Activated CD8-positive, alpha-beta T cell treated with anti-CD3 and anti-CD28 coated beads for 36 hours (primary cell): ENCODE measurements around the gene LPP. TPM values are rescaled to one million over a fixed set of nuclear protein-coding genes. Genes with fewer than 3 reads are reported as not detected.

Source experiments
- ATAC-seq: fragments of 200-7000 bp; cut with Tn5 transposase; one replicate; pipeline ENCODE4 v1.10.0; 2021; ENCODE audit warnings: mild to moderate bottlenecking, moderate library complexity
- CTCF ChIA-PET: fragments of 350-600 bp; sonication (Branson Sonifier 250); formaldehyde crosslinking; loops from one replicate; lab custom pipeline; 2021; ENCODE audit warnings: antibody characterized with exemption; lab: Charles Lee
- POLR2A ChIA-PET: fragments of 350-600 bp; sonication (Branson Sonifier 250); formaldehyde crosslinking; loops from one replicate; lab custom pipeline; 2021; ENCODE audit warnings: antibody characterized with exemption; lab: Charles Lee
- DNase-seq: peaks from one replicate; pipeline ENCODE4 v3.0.0-alpha.2; 2020
- H3K27ac Mint-ChIP-seq: one replicate; pipeline ENCODE4 v1.8.0; 2021; ENCODE audit warnings: mild to moderate bottlenecking, mixed read lengths
- H3K27me3 Mint-ChIP-seq: one replicate; pipeline ENCODE4 v1.8.0; 2021; ENCODE audit warnings: mixed read lengths
- H3K36me3 Mint-ChIP-seq: one replicate; pipeline ENCODE4 v1.8.0; 2021; ENCODE audit warnings: low read depth, mixed read lengths
- H3K4me1 Mint-ChIP-seq: one replicate; pipeline ENCODE4 v1.8.0; 2021; ENCODE audit warnings: low read depth, mixed read lengths
- H3K4me3 Mint-ChIP-seq: one replicate; pipeline ENCODE4 v1.8.0; 2021; ENCODE audit warnings: mild to moderate bottlenecking, moderate library complexity, mixed read lengths
- H3K9me3 Mint-ChIP-seq: one replicate; pipeline ENCODE4 v1.8.0; 2021; ENCODE audit warnings: mixed read lengths
- CTCF ChIP-seq: fragments of 200-600 bp; IDR thresholded peaks from one replicate; pipeline ENCODE4 v1.8.0; 2022; ENCODE audit warnings: antibody characterized with exemption, mild to moderate bottlenecking
- intact Hi-C: fragments of 100-400 bp; cut with micrococcal nuclease; formaldehyde crosslinking; loops from one replicate; pipeline ENCODE4 v1.10.0; 2022
- total RNA-seq, 2 experiments: library from RNA; stranded (reverse); gene quantifications; one replicate each; pipeline ENCODE4 v1.2.3, GENCODE V29; 2021

Gene LPP
- total RNA-seq, 2 experiments from 2014 or later: 16.4 to 22.6 TPM

- no peak overlapping the region for H3K4me3 Mint-ChIP-seq
- intact Hi-C loops: no loop called here
- ChIA-PET POLR2A (no interaction called here), CTCF (interaction anchor here (0.5 kb wide), 1 partner anchor 27 kb away, joined by 3 read pairs; no protein-coding TSS in a partner anchor)
- H3K27ac Mint-ChIP-seq: no peak overlapping the region
- no peaks in the 10 kb centered on the region for H3K36me3 Mint-ChIP-seq
- H3K4me1 Mint-ChIP-seq: peaks cover 15% of the 10 kb centered on the region
- peaks cover 3% of the 10 kb centered on the region for H3K9me3 Mint-ChIP-seq
- H3K27me3 Mint-ChIP-seq: no peaks in the 10 kb centered on the region
- TF ChIP-seq CTCF: no peak
- ATAC-seq (no peak), DNase-seq (no peak)
Observed at GRCh38 chr3:188670446-188670845, 516.5 kb downstream of the LPP start.

- ATAC-seq (no peak), DNase-seq (no peak)
- Mint-ChIP-seq H3K36me3 (no peaks in the 10 kb centered on the region), H3K4me3 (no peak overlapping the region), H3K4me1 (peaks cover 15% of the 10 kb centered on the region), H3K9me3 (peaks cover 3% of the 10 kb centered on the region), H3K27me3 (no peaks in the 10 kb centered on the region), H3K27ac (no peak overlapping the region)
- intact Hi-C loops: no loop called here
- ChIA-PET CTCF (interaction anchor here (0.8 to 1.9 kb wide), 2 partner anchors 10 to 932 kb away, joined by 3 to 14 read pairs; no protein-coding TSS in a partner anchor), POLR2A (no interaction called here)
- no peak for TF ChIP-seq CTCF
Observed at GRCh38 chr3:188671971-188672370, 518.0 kb downstream of the LPP start.

- ChIA-PET CTCF (interaction anchor here (1.9 kb wide), 1 partner anchor 933 kb away, joined by 14 read pairs; no protein-coding TSS in a partner anchor), POLR2A (interaction anchor here (0.6 kb wide), 1 partner anchor 194 kb away, joined by 3 read pairs; no protein-coding TSS in a partner anchor)
- DNase-seq (no peak), ATAC-seq (no peak)
- Mint-ChIP-seq H3K4me1 (peaks cover 14% of the 10 kb centered on the region), H3K27me3 (no peaks in the 10 kb centered on the region), H3K4me3 (no peak overlapping the region), H3K27ac (no peak overlapping the region), H3K36me3 (no peaks in the 10 kb centered on the region), H3K9me3 (peaks cover 3% of the 10 kb centered on the region)
- no peak for TF ChIP-seq CTCF
- intact Hi-C loops: no loop called here
Observed at GRCh38 chr3:188672840-188673239, 518.9 kb downstream of the LPP start.

GRCh38 chr3:188673646-188674186, 519.8 kb downstream of the LPP start:
- DNase-seq (no peak), ATAC-seq (no peak)
- H3K9me3 Mint-ChIP-seq: peaks cover 3% of the 10 kb centered on the region
- TF ChIP-seq CTCF: no peak
- no peaks in the 10 kb centered on the region for H3K36me3 Mint-ChIP-seq
- ChIA-PET CTCF (interaction anchor here (1.9 kb wide), 1 partner anchor 934 kb away, joined by 14 read pairs; no protein-coding TSS in a partner anchor), POLR2A (no interaction called here)
- intact Hi-C loops: no loop called here
- no peak overlapping the region for H3K27ac Mint-ChIP-seq
- no peaks in the 10 kb centered on the region for H3K27me3 Mint-ChIP-seq
- H3K4me1 Mint-ChIP-seq: peaks cover 15% of the 10 kb centered on the region
- H3K4me3 Mint-ChIP-seq: no peak overlapping the region

- no peak overlapping the region for H3K27ac Mint-ChIP-seq
- H3K36me3 Mint-ChIP-seq: no peaks in the 10 kb centered on the region
- intact Hi-C loops: no loop called here
- H3K9me3 Mint-ChIP-seq: no peaks in the 10 kb centered on the region
- TF ChIP-seq CTCF: no peak
- DNase-seq (no peak), ATAC-seq (no peak)
- H3K27me3 Mint-ChIP-seq: no peaks in the 10 kb centered on the region
- H3K4me3 Mint-ChIP-seq: no peak overlapping the region
- H3K4me1 Mint-ChIP-seq: peaks cover 15% of the 10 kb centered on the region
- CTCF ChIA-PET: no interaction called here
- POLR2A ChIA-PET: no interaction called here
Observed at GRCh38 chr3:188674595-188674994, 520.6 kb downstream of the LPP start.
